Measurements from ENCODE around the gene KCNJ14.

The KCNJ14 gene

DNA sequence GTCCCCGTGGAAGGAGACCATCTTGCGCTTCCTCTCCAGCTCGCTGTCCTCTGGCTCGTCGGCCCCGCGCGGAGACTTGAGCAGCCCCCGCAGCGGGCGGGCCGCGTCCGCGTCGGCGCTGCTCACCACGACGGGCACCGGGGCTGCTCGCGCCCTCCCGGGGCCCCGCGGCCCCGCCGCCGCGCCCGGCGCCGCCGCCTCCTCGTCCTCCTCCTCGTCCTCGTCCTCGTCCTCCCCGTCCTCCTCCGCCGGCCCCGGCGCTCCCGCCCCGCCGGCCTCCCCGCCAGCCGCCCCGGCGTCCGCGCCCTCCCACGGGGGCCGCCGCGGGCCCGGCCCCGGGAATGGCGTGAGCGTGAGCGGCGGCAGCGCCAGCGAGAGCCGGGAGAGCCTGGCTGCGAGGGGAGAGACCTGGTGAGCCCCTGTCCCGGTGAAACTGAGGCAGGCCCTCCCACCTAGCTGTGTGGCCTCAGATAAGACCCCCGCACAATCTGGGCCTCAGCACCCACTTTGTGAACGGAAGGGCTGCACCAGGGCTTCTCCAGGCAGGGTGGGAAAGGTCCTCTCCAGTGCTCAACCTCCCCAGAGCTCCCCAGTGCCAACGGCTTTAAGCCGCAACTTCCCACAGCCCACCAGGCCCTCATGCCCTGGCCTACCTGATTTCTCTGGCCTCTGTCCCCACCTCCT lies 38.5 kb downstream of the KCNJ14 start:
- no peaks in the 10 kb centered on the region for H3K36me3 ChIP-seq (replicated peaks)

DNA sequence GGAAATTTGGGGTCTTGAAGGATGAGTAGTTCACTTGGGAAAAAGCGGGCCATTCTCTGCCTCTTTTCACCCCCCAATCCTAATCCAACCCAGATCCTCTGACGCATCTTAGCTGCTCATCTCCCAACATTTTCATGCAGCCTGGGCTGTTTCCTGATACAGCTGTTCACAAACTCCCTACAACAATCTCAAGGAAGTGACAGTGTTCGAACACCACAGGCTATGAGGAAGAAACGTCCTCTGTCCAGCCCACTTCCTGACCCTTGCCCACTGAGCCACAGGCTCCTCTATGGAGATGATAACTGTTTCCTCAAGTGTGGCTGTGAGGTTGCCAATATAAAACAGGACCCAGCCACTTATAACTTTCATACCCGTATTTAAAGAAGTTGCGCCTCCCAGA lies 40.0 kb downstream of the KCNJ14 start:
- peaks cover 29% of the 10 kb centered on the region for H3K27me3 ChIP-seq (replicated peaks)
- in situ Hi-C loops (cut with HindIII; ENCODE audit: low pct_ligation_motif_present, low sequenced_read_pairs), result no loop called here
- no peak for DNase-seq
- H3K36me3 ChIP-seq (replicated peaks), result no peaks in the 10 kb centered on the region
- no peak overlapping the region for H3K27ac ChIP-seq
- no peak overlapping the region for H3K4me3 ChIP-seq (ENCODE audit: low read depth, low read length)
- TF ChIP-seq, protein P1, sequence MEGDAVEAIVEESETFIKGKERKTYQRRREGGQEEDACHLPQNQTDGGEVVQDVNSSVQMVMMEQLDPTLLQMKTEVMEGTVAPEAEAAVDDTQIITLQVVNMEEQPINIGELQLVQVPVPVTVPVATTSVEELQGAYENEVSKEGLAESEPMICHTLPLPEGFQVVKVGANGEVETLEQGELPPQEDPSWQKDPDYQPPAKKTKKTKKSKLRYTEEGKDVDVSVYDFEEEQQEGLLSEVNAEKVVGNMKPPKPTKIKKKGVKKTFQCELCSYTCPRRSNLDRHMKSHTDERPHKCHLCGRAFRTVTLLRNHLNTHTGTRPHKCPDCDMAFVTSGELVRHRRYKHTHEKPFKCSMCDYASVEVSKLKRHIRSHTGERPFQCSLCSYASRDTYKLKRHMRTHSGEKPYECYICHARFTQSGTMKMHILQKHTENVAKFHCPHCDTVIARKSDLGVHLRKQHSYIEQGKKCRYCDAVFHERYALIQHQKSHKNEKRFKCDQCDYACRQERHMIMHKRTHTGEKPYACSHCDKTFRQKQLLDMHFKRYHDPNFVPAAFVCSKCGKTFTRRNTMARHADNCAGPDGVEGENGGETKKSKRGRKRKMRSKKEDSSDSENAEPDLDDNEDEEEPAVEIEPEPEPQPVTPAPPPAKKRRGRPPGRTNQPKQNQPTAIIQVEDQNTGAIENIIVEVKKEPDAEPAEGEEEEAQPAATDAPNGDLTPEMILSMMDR (IDR thresholded peaks at IDR 0.05; ENCODE audit: low read depth, low read length, missing control alignments), result no peak

More for the DNA sequence above, 38.5 kb downstream of the KCNJ14 start:
- TF ChIP-seq, protein P1 (IDR thresholded peaks at IDR 0.05; ENCODE audit: low read depth, low read length, missing control alignments), result no peak
- in situ Hi-C loops (cut with HindIII; ENCODE audit: low pct_ligation_motif_present, low sequenced_read_pairs), result no loop called here
- Histone ChIP-seq H3K4me3 (ENCODE audit: low read depth, low read length) (peak overlapping the region; percentile 60), H3K27ac (no peak overlapping the region), H3K27me3 (replicated peaks) (peaks cover 17% of the 10 kb centered on the region)
- no peak for DNase-seq

DNA sequence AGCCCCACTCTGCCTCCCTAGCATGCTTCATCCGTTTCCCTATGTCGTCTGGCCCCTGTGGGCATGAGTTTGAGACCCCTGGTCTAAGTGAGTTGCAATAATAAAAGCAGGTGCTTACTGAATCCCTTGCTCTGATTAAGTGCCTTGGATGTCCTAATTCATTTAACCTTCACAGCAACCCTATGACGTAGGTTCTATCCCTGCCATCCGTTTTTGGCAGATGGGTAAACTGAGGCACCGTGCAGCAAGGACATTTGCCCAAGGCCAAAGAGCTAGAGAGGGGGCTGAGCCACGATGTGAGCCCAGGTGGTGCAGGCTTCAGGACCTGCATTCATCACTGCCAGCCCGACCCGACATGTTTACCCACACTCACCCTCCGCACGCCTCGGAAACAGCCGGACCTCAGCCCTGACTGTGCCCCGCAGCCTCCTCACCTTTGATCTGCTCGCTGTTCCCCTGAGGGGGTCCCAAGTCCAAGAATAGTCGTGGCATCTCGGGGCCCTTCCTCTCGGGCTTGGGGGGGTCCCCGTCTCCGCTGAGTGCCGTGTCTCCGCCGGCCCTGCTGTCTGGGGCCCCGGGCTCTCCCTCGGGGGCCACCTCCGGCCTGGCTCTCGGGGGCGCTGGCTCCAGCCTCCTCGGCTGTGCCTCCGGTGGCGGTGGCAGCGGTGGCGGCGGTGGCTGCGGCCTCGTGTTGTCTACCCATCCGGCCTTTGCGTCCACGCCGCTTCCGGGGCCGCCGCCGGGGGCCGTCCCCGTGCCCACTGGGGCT lies 41.8 kb downstream of the KCNJ14 start:
- Histone ChIP-seq H3K27ac (no peak overlapping the region), H3K27me3 (replicated peaks) (peaks cover 37% of the 10 kb centered on the region)
- TF ChIP-seq, protein P1 (IDR thresholded peaks at IDR 0.05; ENCODE audit: low read depth, low read length, missing control alignments), result no peak

DNA sequence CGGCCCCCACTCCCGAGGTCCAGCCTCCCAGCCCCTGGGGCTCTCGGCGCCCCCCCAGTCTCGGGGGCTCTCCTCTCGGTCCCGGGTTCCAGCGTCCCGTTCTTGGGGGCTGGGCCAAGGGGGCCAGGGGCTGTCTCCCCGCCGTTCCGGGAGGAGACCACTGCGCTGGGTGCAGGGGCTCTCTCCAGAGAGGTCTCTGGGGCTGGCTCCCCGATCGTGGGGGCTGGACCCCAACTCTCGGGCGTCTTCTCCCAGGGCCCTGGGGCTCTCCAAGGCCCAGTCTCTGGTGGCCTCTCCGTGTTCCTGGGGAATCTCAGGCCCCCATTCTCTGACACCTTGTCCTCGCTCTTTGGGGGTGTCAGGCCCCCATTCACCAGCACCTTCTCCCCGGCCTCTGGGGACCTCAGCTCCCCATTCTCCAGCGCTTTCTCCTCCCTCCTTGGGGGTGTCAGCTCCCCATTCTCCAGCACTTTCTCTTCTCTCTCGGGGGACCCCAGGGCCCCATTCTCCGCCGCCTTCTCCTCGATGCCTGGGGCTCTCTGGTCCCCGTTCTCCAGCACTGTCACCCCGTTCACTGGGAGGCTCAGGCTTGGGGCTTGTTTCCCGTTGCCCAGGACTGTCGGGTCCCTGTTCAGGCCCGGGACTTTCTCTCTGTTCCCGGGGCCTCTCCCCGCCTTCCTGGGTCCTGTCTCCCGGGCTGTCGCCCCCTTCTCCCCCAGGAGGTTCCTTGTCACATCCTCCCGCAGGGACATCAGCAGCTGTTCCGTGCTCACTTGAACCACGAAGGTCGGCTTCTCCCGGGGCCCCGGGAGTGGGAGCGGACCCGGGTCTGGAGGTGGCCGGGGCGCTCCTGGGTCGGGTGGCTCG lies 42.6 kb downstream of the KCNJ14 start:
- Histone ChIP-seq H3K4me3 (ENCODE audit: low read depth, low read length) (no peak overlapping the region), H3K36me3 (replicated peaks) (no peaks in the 10 kb centered on the region), H3K27ac (no peak overlapping the region), H3K27me3 (replicated peaks) (peaks cover 37% of the 10 kb centered on the region)
- no peak for DNase-seq
- in situ Hi-C loops (cut with HindIII; ENCODE audit: low pct_ligation_motif_present, low sequenced_read_pairs), result no loop called here
- TF ChIP-seq, protein P1 (IDR thresholded peaks at IDR 0.05; ENCODE audit: low read depth, low read length, missing control alignments), result no peak

More for the DNA sequence above, 41.8 kb downstream of the KCNJ14 start:
- in situ Hi-C loops (cut with HindIII; ENCODE audit: low pct_ligation_motif_present, low sequenced_read_pairs), result no loop called here
- Histone ChIP-seq H3K36me3 (replicated peaks) (no peaks in the 10 kb centered on the region), H3K4me3 (ENCODE audit: low read depth, low read length) (no peak overlapping the region)
- DNase-seq, result no peak

DNA sequence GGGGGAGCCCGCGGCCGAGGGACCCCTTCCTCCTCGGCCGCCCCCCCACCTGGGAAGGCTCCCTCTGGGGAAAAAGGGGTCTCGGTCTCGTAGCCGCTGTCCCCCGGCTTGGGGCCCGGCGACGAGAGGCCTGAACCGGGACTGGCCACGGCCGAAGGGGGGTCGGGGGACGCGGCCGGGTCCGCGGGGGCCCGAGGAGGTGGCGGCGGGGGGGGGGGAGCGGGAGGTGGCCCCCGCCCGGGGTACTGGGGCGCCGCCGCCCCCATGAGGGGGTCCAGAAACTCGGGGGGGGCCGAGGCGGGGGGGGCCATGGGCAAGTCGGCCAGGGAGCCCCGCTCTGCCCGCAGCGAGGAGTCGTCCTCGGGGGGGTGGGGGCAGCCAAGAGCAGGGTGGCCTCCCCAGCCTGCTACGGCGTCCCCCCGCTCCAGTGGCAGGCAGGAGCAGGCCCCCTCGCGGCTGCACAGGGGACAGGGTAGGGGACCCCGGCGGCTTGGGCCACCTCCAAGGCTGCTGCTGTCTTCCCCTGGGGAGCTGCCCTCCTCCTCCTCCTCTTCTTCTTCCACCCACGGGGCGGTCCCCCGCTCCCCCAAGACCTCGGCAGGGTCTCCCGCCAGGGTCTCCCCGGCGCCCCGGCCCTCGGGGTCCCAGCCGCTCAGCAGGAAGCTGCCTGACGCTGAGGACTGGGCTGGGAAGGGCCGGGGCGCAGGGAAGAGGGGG lies 43.4 kb downstream of the KCNJ14 start:
- Histone ChIP-seq H3K4me3 (ENCODE audit: low read depth, low read length) (no peak overlapping the region), H3K27ac (no peak overlapping the region), H3K36me3 (replicated peaks) (no peaks in the 10 kb centered on the region), H3K27me3 (replicated peaks) (peaks cover 37% of the 10 kb centered on the region)
- in situ Hi-C loops (cut with HindIII; ENCODE audit: low pct_ligation_motif_present, low sequenced_read_pairs), result no loop called here
- TF ChIP-seq, protein P1 (IDR thresholded peaks at IDR 0.05; ENCODE audit: low read depth, low read length, missing control alignments), result no peak
- DNase-seq, result no peak
